DOHH2 (cell line): ENCODE measurements around the gene MOV10L1.

Source experiments
- H3F3A ChIP-seq: fragments of 200-600 bp; sonication (generic), shearing (Covaris generic); 2 replicates; pipeline ENCODE4 v1.6.0; 2016; ENCODE audit warnings: antibody characterized with exemption, mild to moderate bottlenecking; ENCODE audit not compliant: control insufficient read depth, insufficient read depth
- H3K27ac ChIP-seq: fragments of 200-600 bp; sonication (generic); 2 replicates; pipeline ENCODE4 v1.5.1; 2014; ENCODE audit warnings: low read depth, mild to moderate bottlenecking, low read length, moderate library complexity
- H3K27me3 ChIP-seq: fragments of 200-600 bp; sonication (generic); 2 replicates; pipeline ENCODE4 v1.6.1; 2014; ENCODE audit warnings: mild to moderate bottlenecking, low read length, mixed read lengths; ENCODE audit not compliant: control insufficient read depth
- H3K36me3 ChIP-seq: fragments of 200-600 bp; sonication (generic); 2 replicates; pipeline ENCODE4 v1.6.1; 2014; ENCODE audit warnings: mild to moderate bottlenecking, low read length, moderate library complexity, mixed read lengths; ENCODE audit not compliant: control insufficient read depth
- H3K4me1 ChIP-seq: fragments of 200-600 bp; sonication (generic); 2 replicates; pipeline ENCODE4 v1.6.1; 2014; ENCODE audit warnings: mild to moderate bottlenecking, low read length, mixed read lengths; ENCODE audit not compliant: control insufficient read depth
- H3K4me2 ChIP-seq: fragments of 200-600 bp; sonication (generic); 2 replicates; pipeline ENCODE4 v1.6.0; 2014; ENCODE audit warnings: mild to moderate bottlenecking, low read length, moderate library complexity
- H3K4me3 ChIP-seq: fragments of 200-600 bp; sonication (generic); 2 replicates; pipeline ENCODE4 v1.5.1; 2014; ENCODE audit warnings: mild to moderate bottlenecking, low read length, mixed read lengths
- H3K79me2 ChIP-seq: fragments of 200-600 bp; sonication (generic); 2 replicates; pipeline ENCODE4 v1.6.1; 2014; ENCODE audit warnings: mild to moderate bottlenecking, low read length, mixed read lengths; ENCODE audit not compliant: control insufficient read depth
- H3K9me2 ChIP-seq: fragments of 200-600 bp; sonication (generic); replicated peaks from 2 replicates; pipeline ENCODE4 v1.6.1; 2014; ENCODE audit warnings: mild to moderate bottlenecking, low read length, mixed read lengths; ENCODE audit not compliant: control insufficient read depth
- H3K9me3 ChIP-seq: fragments of 200-600 bp; sonication (generic); 2 replicates; pipeline ENCODE4 v1.6.1; 2014; ENCODE audit warnings: antibody characterized with exemption, low read length, mixed read lengths; ENCODE audit not compliant: control insufficient read depth, insufficient read depth
- H4K20me1 ChIP-seq: fragments of 200-600 bp; sonication (generic); 2 replicates; pipeline ENCODE4 v1.6.0; 2014; ENCODE audit warnings: low read depth, mild to moderate bottlenecking, antibody characterized with exemption, low read length, moderate library complexity; ENCODE audit not compliant: control insufficient read depth, insufficient read depth
- EZH2phosphoT487 ChIP-seq: fragments of 200-600 bp; sonication (generic); IDR thresholded peaks from 2 replicates; pipeline ENCODE4 v1.6.1; 2017; ENCODE audit warnings: borderline replicate concordance, mild to moderate bottlenecking, antibody characterized with exemption, low read length, moderate library complexity, mixed read lengths
- TF ChIP-seq, protein P1 (sequence below): fragments of 200-600 bp; sonication (generic); IDR thresholded peaks from one replicate; pipeline ENCODE4 v1.5.1; 2014; ENCODE audit warnings: antibody characterized with exemption, mild to moderate bottlenecking, low read depth, low read length; ENCODE audit not compliant: poor library complexity, severe bottlenecking

The MOV10L1 gene

DNA sequence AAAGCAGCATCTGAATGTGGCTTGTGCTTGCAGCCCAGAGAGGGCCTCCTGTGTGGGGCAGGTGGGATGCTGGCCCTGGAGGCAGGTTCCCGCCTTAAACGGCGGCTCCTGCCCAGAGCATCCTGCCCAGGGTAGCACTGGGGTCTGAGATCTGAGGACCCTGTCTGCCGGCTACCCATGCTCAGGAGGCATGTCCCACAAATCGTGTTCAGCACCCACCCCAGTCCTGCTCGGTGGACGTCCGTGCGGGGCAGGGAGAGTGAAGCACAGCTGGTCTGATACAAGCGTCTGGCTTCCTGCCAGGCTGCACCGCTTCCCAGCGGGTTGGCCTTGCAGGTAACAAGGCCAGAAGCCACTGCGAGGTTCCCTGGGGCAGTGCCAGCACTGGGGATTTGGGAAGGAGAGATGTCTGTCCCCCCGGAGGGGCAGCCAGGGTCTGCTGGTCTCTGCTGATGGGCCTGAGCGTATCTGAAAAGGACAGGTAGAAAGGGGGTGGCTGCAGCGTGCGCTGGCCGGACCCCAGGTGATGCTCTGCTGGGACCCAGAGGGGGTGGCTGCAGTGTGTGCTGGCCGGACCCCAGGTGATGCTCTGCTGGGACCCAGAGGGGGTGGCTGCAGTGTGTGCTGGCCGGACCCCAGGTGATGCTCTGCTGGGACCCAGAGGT, 99.5 kb downstream of the MOV10L1 start:
- Histone ChIP-seq H3K4me3 (peak overlapping the region; percentile 87), H3K9me3 (no peaks in the 10 kb centered on the region), H3F3A (peaks cover 45% of the 10 kb centered on the region), H3K36me3 (peaks cover 63% of the 10 kb centered on the region), H3K27me3 (no peaks in the 10 kb centered on the region), H3K4me1 (peaks cover 81% of the 10 kb centered on the region), H4K20me1 (no peaks in the 10 kb centered on the region), H3K79me2 (peaks cover 63% of the 10 kb centered on the region), H3K4me2 (peak overlapping the region; percentile 99), H3K9me2 (no peaks in the 10 kb centered on the region), H3K27ac (peak overlapping the region; percentile 100)
- TF ChIP-seq, protein P1, sequence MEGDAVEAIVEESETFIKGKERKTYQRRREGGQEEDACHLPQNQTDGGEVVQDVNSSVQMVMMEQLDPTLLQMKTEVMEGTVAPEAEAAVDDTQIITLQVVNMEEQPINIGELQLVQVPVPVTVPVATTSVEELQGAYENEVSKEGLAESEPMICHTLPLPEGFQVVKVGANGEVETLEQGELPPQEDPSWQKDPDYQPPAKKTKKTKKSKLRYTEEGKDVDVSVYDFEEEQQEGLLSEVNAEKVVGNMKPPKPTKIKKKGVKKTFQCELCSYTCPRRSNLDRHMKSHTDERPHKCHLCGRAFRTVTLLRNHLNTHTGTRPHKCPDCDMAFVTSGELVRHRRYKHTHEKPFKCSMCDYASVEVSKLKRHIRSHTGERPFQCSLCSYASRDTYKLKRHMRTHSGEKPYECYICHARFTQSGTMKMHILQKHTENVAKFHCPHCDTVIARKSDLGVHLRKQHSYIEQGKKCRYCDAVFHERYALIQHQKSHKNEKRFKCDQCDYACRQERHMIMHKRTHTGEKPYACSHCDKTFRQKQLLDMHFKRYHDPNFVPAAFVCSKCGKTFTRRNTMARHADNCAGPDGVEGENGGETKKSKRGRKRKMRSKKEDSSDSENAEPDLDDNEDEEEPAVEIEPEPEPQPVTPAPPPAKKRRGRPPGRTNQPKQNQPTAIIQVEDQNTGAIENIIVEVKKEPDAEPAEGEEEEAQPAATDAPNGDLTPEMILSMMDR: no peak
- no peak for TF ChIP-seq EZH2phosphoT487

DNA sequence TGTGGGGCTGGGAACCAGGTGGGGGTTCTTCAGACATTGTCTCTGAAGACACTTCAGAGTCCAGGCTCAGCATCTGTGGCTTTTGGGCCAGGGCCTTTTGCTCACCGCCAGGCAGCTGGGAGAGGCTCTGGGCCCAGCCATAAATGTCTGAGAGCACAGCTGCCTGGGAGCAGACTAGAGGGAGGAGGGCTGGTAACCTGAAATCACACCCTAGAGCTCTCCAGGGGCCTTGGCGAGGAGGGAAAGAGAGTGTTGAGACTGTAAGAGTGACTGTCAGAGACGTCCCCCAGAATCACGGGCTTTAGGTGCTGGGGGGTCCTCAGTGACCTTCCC, 100.0 kb downstream of the MOV10L1 start:
- H3K4me2 ChIP-seq: peak overlapping the region; percentile 99
- TF ChIP-seq EZH2phosphoT487: no peak
- TF ChIP-seq, protein P1: no peak
- peak overlapping the region; percentile 87 for H3K4me3 ChIP-seq

DNA sequence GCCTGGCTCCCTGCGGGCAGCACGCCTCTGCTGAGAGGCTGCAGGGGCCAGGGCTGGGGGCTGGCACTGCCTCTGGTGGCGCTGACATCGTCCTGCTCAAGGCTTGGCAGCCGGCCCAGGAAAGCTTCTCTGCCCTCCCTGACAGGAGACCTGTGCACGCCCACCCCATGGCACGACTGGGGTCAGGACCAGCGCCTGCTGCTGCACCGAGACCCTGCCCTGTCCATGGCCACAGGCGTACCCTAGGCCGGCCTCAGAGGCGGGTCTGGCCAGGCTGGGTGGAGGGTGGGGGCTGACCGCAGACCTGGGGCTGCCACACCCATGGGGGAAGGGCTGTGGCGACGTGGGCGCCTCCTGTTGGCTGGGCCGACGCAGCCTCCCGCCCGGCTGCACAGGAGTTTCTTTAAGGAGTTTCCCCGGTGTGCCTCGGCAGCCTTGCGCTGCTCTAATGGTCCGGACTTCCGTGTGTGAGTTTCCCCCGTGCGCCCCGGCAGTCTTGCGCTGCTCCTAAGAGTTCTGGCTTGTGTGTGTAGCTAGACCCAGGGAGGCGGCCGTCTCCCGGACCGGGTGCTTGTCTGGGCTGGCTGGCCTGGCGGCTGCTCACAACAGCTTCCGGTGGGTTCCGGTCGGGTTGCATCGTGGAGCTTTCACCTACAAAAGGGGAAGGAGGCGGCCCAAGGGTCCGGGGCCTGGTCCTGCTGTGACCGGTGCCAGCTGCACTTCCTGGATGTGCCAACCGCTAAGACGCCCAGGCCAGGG, 100.6 kb downstream of the MOV10L1 start:
- H3K9me2 ChIP-seq: no peaks in the 10 kb centered on the region

More for the DNA sequence above, 100.0 kb downstream of the MOV10L1 start:
- Histone ChIP-seq H3K27me3 (no peaks in the 10 kb centered on the region), H3F3A (peaks cover 45% of the 10 kb centered on the region), H4K20me1 (no peaks in the 10 kb centered on the region), H3K4me1 (peaks cover 81% of the 10 kb centered on the region), H3K79me2 (peaks cover 68% of the 10 kb centered on the region), H3K36me3 (peaks cover 68% of the 10 kb centered on the region), H3K9me2 (no peaks in the 10 kb centered on the region), H3K9me3 (no peaks in the 10 kb centered on the region), H3K27ac (peak overlapping the region; percentile 100)

More for the DNA sequence above, 100.6 kb downstream of the MOV10L1 start:
- peaks cover 83% of the 10 kb centered on the region for H3K4me1 ChIP-seq
- H3K36me3 ChIP-seq: peaks cover 73% of the 10 kb centered on the region
- no peaks in the 10 kb centered on the region for H4K20me1 ChIP-seq
- H3K27ac ChIP-seq: peak overlapping the region; percentile 100
- peak overlapping the region; percentile 87 for H3K4me3 ChIP-seq
- H3K9me3 ChIP-seq: no peaks in the 10 kb centered on the region
- TF ChIP-seq, protein P1: peak; percentile 66
- TF ChIP-seq EZH2phosphoT487: no peak
- H3K4me2 ChIP-seq: peak overlapping the region; percentile 99
- peaks cover 68% of the 10 kb centered on the region for H3K79me2 ChIP-seq
- H3K27me3 ChIP-seq: no peaks in the 10 kb centered on the region
- peaks cover 45% of the 10 kb centered on the region for H3F3A ChIP-seq
